ENCODE results near the gene PDCD1LG2.
"Not testable (repeated sequence)": the region's sequence is repeated elsewhere in the genome, so short reads cannot be mapped to it uniquely, and the experiment has no call there.

Gene PDCD1LG2

DNA sequence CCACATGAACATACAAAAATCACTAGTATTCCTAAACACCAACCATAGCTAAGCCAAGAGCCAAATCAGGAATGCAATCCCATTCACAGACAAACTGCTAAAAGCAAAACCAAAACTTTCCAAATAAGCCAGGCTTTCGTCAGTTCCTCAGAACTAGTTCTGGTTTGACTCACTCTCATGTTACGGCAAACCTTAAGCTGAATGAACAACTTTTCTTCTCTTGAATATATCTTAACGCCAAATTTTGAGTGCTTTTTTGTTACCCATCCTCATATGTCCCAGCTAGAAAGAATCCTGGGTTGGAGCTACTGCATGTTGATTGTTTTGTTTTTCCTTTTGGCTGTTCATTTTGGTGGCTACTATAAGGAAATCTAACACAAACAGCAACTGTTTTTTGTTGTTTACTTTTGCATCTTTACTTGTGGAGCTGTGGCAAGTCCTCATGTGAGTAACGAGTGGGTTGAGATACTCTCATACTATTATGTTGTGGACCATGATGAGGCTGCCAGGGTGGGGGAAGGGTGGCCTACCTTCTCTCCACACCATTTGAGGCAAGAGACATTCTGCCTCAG is at the start of gene PDCD1LG2:
Gene PDCD1LG2 (plus strand): TSS at position 172 of the 572 bp plus-strand sequence. CDS start 12,016 bp downstream, outside the sequence.
- DNase-seq (ENCODE audit: low read depth): peak; percentile 36

DNA sequence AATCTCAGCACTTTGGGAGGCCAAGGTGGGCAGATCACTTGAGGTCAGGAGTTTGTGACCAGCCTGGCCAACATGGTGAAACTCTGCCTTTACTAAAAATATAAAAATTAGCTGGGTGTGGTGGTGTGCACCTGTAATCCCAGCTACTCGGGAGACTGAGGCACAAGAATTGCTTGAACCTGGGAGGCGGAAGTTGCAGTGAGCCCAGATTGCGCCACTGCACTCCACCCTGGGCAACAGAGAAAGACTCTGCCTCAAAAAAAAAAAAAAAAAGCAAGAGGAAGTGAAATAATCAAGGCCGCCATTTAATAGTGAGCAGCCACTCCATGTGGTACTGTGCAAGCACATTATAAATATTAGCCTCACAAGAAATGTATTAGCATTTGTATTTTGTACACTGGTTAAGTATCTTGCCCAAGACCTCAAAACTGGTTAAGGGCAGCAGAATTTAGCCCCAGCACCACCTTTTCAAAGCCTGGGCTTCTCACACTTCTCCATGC is 45.5 kb upstream of the PDCD1LG2 start:
- not testable (repeated sequence) for DNase-seq (ENCODE audit: low read depth)

DNA sequence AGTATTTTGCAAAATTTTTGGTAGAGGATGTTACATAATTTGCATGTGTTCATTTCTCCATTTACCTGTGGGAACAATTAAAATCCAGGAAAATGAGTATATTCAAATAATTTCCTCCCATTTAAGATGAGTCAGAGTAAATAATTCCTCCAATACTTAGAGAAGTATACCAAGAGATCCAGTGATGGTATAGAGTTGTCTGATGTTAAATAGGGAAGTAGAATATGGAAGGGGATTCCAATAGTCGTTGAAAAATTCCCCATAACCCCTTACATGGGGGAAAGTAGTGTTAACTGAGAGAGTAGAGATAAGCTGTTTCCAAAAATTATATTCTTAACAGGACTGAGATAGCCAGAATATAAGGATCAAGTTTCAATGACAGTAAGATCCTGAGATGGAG is 44.3 kb upstream of the PDCD1LG2 start:
- DNase-seq (ENCODE audit: low read depth): no peak

DNA sequence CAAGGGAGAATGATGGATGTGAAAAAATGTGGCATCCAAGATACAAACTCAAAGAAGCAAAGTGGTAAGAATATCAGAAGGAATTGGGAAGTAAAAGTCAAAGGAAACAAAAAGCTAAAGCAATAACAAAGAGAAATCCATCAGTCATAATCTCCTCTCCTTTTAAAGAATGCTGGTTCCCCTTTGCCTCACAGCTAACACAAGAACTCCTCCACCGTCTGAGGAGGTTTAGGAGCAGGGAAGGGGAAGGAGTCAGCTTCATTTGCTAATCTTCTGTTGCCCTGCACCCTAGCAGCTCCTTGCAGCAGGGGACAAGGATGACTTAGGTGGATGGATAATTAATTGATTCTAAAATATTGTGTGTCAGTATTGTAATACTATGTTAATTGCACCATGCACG is 43.6 kb upstream of the PDCD1LG2 start:
- no peak for DNase-seq (ENCODE audit: low read depth)

DNA sequence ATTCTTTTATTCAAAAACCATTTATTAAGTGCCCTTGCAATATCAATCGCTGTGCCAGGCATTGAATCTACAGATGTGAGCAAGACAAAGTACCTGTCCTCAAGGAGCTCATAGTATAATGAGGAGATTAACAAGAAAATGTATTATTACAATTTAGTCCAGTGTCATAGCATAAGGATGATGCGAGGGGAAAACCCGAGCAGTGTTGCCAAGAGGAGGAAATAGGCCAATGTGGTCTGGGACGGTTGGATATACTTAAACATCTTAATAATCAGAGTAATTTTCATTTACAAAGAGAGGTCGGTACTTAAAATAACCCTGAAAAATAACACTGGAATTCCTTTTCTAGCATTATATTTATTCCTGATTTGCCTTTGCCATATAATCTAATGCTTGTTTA is 41.5 kb upstream of the PDCD1LG2 start:
- DNase-seq (ENCODE audit: low read depth): no peak

DNA sequence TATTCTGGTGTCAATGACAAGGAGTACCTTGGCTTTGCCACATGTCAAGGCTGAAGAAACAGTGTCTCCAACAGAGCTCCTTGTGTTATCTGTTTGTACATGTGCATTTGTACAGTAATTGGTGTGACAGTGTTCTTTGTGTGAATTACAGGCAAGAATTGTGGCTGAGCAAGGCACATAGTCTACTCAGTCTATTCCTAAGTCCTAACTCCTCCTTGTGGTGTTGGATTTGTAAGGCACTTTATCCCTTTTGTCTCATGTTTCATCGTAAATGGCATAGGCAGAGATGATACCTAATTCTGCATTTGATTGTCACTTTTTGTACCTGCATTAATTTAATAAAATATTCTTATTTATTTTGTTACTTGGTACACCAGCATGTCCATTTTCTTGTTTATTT is 40.2 kb upstream of the PDCD1LG2 start:
- no peak for DNase-seq (ENCODE audit: low read depth)

DNA sequence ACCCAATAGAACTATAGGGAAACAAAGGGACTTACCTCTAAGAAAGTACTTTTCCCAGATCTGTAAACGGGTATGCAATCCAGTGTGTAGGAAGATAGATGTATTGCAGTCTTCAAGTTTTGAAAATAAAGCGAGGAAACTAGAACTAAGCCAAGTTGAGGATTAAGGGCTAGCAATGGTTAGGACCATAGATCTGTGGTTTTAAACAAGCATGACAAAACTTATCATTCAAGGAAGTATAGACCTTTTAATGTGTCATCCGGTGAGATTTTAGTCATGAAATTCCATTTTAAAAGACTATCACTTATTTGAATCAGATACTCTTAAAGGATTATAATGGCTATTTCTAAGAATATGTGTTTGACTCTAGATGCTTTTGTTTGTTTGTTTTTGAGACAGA is 39.5 kb upstream of the PDCD1LG2 start:
- no peak for DNase-seq (ENCODE audit: low read depth)

DNA sequence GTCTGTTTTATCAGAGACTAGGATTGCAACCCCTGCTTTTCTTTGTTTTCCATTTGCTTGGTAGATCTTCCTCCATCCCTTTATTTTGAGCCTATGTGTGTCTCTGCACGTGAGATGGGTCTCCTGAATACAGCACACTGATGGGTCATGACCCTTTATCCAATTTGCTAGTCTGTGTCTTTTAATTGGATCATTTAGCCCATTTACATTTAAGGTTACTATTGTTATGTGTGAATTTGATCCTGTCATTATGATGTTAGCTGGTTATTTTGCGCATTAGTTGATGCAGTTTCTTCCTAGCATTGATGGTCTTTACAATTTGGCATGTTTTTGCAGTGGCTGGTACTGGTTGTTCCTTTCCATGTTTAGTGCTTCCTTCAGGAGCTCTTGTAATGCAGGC is 34.7 kb upstream of the PDCD1LG2 start:
- not testable (repeated sequence) for DNase-seq (ENCODE audit: low read depth)

DNA sequence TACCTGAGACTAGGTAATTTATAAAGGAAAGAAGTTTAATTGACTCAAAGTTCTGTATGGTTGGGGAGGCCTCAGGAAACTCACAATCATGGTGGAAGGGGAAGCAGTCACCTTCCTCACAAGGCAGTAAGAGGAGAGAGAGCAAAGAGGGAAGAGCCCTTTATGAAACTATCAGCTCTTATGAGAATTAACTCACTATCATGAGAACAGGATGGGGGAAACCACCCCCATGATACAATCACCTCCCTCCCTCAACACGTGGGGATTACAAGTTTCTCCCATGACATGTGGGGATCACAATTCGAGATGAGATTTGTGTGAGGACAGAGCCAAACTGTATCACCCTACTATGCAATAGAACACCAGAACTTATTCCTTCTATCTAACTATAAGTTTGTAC is 32.1 kb upstream of the PDCD1LG2 start:
- DNase-seq (ENCODE audit: low read depth): no peak

DNA sequence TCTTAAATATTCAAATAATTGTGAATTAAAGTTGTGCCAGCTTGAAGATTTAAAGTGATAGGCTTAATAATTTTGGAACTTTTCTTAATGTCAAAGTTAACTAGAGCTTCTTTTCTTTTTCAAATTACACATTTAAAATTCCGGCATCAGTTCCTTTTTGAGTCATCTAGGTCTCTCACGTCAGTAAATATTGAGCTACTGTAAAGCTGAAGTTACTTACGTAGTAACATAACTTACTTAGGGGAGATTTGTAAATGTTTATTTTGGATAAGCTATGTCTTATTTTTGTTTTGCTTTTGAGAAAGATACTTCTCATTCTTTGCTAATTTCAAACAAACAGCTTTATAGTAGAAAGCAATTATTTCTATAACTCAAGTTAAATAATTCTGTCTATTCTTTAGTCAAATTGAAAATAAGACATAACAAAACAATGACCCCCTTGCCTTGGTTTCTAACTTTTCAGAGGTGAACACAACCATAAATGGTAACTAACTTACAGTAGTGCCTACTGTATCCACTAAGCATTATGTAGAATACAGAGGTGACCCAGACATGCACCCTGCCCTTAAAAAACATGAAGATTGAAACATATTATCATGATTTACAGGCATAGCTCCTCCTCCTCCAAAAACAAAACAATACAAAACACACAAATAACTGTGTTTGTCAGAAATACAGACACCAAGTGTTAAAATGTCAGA is 30.2 kb upstream of the PDCD1LG2 start:
- no peak for DNase-seq (ENCODE audit: low read depth)

DNA sequence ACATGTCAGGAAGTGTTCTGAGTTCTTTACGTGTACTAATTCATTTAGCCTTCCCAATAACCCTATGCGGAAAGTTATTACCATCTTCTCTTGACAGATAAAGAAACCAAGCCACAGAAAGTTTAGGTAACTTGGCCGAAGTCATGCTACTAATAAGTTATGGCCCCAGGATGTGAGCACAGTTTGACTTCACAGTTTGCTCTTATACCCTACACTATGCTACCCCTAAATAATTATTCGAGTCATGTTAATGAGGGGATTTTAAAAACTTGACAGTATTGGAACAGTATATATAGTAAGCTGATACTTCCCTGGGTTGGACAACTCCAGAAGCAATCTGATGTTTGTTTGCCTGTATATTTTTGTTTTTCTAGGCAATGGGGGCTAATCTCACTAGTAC is 29.4 kb upstream of the PDCD1LG2 start:
- DNase-seq (ENCODE audit: low read depth): no peak

DNA sequence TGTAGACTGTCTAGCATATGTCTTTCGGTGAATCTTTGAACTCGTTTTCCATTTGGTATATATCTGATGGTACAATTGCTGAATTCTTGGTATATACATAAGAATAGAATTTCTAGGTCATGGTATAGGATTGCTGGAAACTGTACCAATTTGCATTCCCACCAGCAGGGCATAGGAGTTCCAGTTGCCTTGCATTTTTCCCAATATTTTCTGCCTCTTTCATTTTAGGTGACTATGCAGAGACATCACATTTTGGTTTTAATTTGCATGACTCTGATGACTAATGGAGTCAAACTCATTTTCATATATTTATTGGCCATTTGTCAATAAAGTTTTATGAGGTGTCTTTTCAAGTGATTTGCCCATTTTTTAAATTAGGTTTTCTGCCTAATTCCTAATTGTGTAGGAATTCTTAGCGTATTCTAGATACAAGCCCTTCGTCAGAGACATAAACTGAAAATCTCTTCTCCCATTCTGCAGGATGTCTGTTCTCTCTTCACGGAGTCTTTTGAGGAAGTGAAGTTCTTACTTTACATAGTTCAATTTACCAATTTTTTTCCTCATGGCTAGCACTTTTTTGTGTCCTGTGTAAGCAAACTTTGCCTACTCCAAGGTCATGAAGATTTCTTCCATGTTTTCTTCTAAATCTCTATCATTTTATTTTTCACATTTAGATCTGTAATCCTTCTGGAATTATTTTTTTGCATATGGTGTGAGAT is 28.9 kb upstream of the PDCD1LG2 start:
- no peak for DNase-seq (ENCODE audit: low read depth)

DNA sequence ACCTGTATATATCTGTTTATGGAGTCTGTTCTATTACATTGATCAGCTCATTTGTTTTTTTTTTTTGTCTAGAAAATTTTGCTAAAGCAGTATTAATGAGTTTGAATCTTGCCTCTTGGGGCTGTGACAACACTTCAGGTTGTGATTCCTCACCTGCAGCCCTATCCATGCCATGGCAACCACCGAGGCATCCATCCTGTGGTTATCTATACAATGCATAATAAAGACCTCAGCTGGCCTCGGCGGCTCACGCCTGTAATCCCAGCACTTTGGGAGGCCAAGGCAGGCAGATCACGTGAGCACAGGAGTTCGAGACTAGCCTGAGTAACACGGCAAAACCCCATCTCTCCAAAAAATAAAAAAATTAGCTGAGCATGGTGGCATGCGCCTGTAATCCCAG is 28.1 kb upstream of the PDCD1LG2 start:
- DNase-seq (ENCODE audit: low read depth): no peak

DNA sequence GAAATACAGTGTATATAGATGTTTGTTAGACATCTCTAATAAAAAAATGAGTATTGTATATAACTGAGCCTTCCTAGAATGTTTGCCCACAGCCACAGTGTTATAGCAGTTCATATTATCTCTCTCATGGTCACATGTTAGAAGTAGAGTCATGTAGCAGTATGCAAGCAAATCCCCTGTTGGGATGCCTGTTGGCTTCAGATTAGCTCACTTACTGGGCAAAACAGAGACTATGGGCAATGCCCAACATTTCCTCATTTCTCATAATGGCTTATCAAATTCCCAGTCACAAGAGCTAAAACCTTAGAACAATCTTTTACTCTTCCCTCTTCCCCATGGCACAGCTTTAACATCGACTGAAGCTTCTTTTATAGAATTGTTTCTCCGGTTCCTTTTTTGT is 27.0 kb upstream of the PDCD1LG2 start:
- DNase-seq (ENCODE audit: low read depth): no peak

DNA sequence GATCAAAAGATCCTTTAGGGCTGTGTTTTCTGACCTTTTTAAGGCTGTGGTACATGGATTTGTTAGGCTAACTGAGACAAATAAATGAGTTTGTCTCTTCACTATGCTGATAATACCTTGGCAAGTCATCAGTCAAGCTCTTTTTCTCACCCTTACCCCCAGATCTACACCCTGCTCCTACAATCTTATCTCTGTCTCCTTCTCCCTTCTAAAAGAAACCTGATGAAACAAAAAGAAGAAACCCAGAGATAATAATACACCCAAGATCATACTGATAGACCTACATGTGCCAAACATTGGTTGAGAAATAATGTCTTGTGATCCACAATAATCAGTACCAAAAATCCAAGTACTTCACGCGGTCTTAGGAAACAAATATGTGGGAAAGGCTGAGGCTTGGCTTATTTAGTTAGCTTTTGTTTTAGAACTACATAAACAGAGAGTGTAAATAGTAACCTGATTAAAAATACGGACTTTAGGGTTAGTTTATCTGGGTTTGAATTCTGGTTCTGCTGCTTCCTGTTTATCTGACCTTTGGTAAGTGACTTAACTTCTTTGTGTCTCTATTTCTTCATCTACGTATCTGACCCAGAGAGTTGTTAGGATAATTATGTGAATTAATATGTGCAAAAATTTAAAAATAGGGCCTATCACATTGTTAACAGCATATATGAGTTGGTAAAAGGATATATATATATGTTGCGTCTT is 24.8 kb upstream of the PDCD1LG2 start:
- no peak for DNase-seq (ENCODE audit: low read depth)

DNA sequence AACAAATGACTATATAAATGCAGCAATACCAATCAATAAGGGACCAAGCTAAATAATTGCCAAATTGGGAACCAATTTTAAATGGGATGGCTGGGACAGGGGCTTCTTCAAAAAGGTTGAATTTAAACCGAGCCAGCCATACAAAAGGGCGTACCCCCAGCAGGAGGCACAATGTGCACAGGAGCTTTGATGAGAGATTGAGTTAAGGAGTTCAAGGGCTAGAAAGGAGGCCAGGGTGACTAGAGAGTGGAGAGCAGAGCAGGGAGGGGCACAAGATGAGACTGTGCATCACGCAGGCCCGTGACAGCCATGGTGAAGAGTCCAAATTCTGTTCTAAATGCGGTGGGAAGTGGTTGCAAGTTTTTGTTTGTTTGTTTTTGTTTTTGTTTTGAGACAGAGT is 23.3 kb upstream of the PDCD1LG2 start:
- no peak for DNase-seq (ENCODE audit: low read depth)

DNA sequence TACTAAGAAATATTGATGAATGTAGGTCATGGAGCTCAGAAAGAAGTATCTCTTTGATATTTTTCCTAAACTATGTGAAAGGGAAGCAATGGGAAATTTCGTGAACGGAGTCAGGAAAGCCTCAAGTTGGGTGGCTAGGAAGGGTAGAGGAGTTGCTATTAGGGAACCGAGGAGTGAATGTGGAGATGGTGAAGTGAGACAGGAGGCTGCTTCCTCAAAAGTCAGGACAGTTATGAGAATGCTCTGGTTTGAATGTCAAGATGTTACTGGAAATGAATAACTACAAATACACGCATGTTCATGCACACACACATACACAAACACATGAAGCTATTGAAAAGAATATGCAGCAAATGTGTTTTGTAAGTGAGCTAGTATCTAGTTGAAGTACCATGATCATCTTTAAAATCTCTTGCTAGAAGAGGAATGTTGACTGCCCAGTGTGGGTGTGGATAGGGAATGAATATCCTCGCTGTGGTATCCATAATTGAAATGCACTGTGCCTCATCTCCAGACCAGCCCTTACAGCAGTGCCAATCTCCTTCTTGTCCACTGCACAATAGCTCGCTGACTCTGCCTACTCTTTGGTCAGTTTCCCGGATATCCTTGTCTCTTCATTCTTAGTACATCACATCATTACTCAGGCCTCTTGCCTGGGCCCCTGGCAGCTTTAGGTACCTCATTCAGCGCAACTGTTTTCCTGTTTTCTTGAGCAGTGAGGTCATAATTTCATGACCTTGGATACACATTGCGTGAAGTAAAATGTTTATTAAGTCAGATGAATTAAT is 21.9 kb upstream of the PDCD1LG2 start:
- DNase-seq (ENCODE audit: low read depth): no peak

DNA sequence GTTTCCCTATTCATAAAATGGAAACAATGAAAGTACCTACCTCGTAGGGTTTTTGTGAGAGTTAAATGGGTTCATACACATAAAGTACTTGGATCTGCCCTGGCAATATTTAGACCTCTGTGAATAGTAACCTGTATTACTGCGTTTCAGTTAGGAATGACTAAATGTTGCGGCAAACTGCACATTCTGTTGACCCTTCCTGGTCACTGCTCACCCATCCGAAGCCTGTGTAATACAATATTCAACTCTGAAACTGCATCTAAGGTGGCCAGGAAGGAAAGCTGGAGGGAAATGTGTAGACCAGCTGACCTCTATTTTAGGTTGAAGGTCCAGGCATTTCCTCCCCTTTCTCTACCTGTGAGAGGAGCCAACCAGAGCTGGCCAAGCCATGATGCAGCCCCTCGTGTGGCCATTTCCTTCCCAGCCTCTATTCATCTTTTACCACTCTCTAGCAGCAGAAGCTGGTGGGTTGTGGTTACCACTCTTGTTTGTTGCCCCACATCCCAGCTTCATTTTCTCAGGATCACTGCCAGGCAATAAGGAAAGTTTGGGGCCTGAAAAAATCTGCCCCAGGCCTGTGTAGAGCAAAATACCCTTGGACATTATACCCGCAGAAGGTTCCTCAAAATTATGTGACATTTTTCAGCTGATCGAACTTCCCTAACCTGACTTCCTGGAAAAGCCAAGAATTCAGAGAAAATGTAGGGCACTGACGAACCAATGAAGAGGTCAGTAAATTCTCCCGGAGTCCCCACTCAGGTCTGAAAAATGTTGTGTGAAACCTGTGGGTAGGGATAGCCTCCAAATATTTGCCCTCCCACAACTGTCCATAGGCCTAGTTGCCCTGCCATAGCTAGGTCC is 20.5 kb upstream of the PDCD1LG2 start:
- DNase-seq (ENCODE audit: low read depth): no peak

DNA sequence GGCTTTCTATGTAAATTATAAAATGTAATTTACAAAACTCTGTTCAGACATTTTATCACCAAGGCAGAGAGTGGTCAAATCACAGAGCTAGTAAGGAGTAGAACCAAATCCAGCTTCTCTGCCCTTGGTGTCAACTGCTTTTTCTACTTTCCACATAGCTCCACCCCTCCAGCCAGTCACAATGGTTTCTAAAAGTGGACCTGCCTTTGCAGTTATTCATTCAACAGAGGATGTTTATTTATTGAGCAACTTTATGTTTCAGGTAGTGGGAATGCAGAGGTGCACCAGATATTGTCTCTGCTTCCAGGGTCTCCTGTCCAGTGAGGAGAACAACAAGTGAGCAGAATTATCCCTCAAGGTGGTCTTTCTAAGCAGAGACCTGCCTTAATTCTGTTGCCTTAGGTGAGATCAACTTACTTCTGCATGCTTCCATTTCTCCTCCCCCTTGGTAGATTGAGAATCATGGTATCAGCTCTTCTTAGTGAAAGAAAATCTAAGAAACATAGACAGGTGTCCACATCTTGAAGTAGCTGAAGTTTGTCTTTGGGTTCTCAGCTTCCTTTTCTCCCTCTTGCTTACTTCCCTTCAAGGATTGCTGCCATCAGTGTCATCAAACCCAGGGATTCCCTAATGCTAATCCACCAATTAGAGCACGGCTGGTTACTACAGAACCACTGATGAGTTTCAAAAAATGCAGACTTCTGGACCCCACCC is 17.2 kb upstream of the PDCD1LG2 start:
- DNase-seq (ENCODE audit: low read depth): no peak

Measured in activated T-cell treated with anti-CD3 and anti-CD28 coated beads for 24 hours (primary cell).